ENCODE measurements around the gene RFTN1. TPM values are rescaled to one million over a fixed set of nuclear protein-coding genes. Genes with fewer than 3 reads are reported as not detected.

Gene RFTN1
- total and polyA plus RNA-seq, 2 donors (not counting 3 experiments of a cell fraction or from before 2014, with no cell fraction given), result 40.3 to 43.3 TPM

DNA sequence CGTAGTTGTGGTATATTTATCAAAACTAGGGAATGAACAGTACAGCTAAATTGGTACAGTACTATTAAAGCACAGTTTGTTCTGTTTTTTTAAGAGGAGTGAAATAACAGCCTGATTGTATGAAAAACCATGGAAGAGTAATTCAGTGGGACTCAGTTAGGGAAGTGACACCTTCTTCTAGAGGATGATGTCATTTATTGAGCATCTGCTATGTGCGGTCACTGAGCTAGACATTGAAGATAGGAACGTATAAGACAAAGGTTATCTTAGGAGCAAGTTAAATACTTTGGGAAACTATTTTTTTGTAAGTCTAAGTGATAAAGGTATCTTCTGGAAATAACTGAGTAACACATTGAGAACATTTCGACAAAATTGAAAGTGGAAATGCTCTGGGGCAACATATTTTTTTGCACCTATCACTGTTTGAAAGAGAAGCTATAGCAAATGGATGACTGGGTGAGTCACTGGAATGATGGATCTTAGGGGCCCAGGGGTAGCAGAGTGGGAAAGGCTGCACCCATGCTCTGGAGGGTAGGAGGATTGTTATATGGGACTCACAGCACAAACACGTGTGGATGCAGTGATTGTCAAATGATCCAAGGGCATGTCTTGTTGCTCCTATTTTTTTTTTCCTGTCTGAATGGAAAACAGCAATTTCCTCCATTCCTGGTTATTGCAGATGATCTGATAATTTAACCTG is 205.5 kb downstream of the RFTN1 start:
- FAIRE-seq (no peak), DNase-seq (ENCODE audit: low read depth, low spot score) (no peak)
- Histone ChIP-seq H4K20me1 (replicated peaks; ENCODE audit: control insufficient read depth, extremely low read depth, insufficient read depth, low read length) (peaks cover 2% of the 10 kb centered on the region), H3K27ac (ENCODE audit: insufficient read depth, low read depth, low read length) (no peak overlapping the region), H3K9me3 (replicated peaks; ENCODE audit: control insufficient read depth, insufficient read depth, low read length) (no peaks in the 10 kb centered on the region), H3K9ac (replicated peaks; ENCODE audit: extremely low read depth, insufficient read depth, low read length) (no peak overlapping the region), H3K79me2 (ENCODE audit: control insufficient read depth, insufficient read depth, low read length) (no peaks in the 10 kb centered on the region), H3K4me3 (replicated peaks in 1 of 3; ENCODE audit: insufficient read depth in 1 of 3, low read depth in 1 of 3, low read length in 3 of 3) (no peak overlapping the region), H3K36me3 (ENCODE audit: control insufficient read depth in 2 of 2, extremely low read depth in 1 of 2, insufficient read depth in 2 of 2, low read length in 2 of 2) (peaks cover 0 to 2% of the 10 kb centered on the region in 2 experiments), H3K4me1 (ENCODE audit: control insufficient read depth, extremely low read depth, insufficient read depth, low read length) (peaks cover 4% of the 10 kb centered on the region), H3K9me1 (replicated peaks; ENCODE audit: control insufficient read depth, extremely low read depth, insufficient read depth, low read length) (no peaks in the 10 kb centered on the region), H3K27me3 (ENCODE audit: control insufficient read depth in 2 of 2, insufficient read depth in 2 of 2, low read length in 2 of 2) (no peaks in the 10 kb centered on the region), H3K4me2 (ENCODE audit: insufficient read depth, low read length) (no peak overlapping the region), H2AFZ (ENCODE audit: low read depth, low read length) (no peak overlapping the region)
- CTCF ChIA-PET, result interaction anchor here (0.7 to 1.8 kb wide), 3 partner anchors 18 to 217 kb away, joined by 3 to 12 read pairs (median 3); no protein-coding TSS in a partner anchor
- no TSS peak for BruUV-seq (replicated peaks)
- TF ChIP-seq GATA2 (IDR thresholded peaks at IDR 0.05; ENCODE audit: insufficient read depth, insufficient read length, low read depth, low read length) (no peak), JUN (IDR thresholded peaks at IDR 0.05; ENCODE audit: borderline replicate concordance, insufficient read depth, insufficient read length, low read depth) (no peak), POLR2AphosphoS5 (IDR thresholded peaks at IDR 0.05; ENCODE audit: insufficient read depth, low read depth, low read length) (no peak), MYC (IDR thresholded peaks at IDR 0.05; ENCODE audit: low read depth, low read length) (no peak), EZH2 (IDR thresholded peaks at IDR 0.05; ENCODE audit: borderline replicate concordance, low read depth, low read length, severe bottlenecking) (no peak), FOS (IDR thresholded peaks at IDR 0.05; ENCODE audit: borderline replicate concordance, insufficient read depth, low read length) (no peak), POLR2A (IDR thresholded peaks at IDR 0.05; ENCODE audit: low read depth, low read length) (no peak), CTCF (IDR thresholded peaks at IDR 0.05; ENCODE audit: extremely low read depth in 1 of 2, insufficient read depth in 1 of 2, low read depth in 1 of 2, low read length in 2 of 2) (no peak)
- TF ChIP-seq, protein P1, sequence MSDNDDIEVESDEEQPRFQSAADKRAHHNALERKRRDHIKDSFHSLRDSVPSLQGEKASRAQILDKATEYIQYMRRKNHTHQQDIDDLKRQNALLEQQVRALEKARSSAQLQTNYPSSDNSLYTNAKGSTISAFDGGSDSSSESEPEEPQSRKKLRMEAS (IDR thresholded peaks at IDR 0.05; ENCODE audit: insufficient read depth, insufficient read length), result no peak
- intact Hi-C loops (cut with micrococcal nuclease) (loop anchor here (5.0 kb wide), 1 partner anchor 209 kb away; no protein-coding TSS in a partner anchor), dilution Hi-C loops (cut with MboI; ENCODE audit: extremely low pct_ligation_motif_present, low sequenced_read_pairs) (no loop called here)
- POLR2A ChIA-PET, result no interaction called here
